WTC11 (cell line): ENCODE measurements around the gene IDH3A.

ENCODE experiments used
- GABPB1 ChIP-seq: sonication (generic); formaldehyde crosslinking; IDR thresholded peaks from 2 replicates; pipeline ENCODE4 v1.8.1; 2023; ENCODE audit warnings: mild to moderate bottlenecking, missing genetic modification reagents
- TF ChIP-seq, protein P1 (sequence below): sonication (generic); formaldehyde crosslinking; IDR thresholded peaks from 2 replicates; pipeline ENCODE4 v1.8.1; 2022; ENCODE audit warnings: low read depth, missing genetic modification reagents, borderline replicate concordance
- TF ChIP-seq, protein P2 (sequence below): sonication (generic); formaldehyde crosslinking; IDR thresholded peaks from 2 replicates; pipeline ENCODE4 v1.8.1; 2023; ENCODE audit warnings: mild to moderate bottlenecking, missing genetic modification reagents

DNA sequence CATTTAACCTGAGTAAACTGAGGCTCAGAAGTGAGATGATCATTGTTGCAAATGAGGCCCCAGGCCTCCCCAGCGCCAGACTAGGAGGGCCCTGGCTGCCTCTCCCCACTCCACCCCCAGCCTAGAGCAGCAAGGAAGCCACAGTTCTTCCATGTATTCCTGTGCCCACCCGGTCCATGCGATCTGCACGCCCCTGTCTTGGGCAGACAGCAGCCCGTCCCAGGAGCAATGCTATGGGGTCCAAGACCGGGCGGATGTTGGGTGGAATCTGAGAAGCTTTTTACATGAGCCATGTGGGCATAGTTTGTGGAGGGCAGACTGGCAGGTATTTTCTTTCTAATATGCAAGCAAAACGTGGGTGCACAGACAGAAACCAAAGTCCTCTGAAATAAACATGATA is 41.7 kb upstream of the IDH3A start:
- TF ChIP-seq, protein P1, sequence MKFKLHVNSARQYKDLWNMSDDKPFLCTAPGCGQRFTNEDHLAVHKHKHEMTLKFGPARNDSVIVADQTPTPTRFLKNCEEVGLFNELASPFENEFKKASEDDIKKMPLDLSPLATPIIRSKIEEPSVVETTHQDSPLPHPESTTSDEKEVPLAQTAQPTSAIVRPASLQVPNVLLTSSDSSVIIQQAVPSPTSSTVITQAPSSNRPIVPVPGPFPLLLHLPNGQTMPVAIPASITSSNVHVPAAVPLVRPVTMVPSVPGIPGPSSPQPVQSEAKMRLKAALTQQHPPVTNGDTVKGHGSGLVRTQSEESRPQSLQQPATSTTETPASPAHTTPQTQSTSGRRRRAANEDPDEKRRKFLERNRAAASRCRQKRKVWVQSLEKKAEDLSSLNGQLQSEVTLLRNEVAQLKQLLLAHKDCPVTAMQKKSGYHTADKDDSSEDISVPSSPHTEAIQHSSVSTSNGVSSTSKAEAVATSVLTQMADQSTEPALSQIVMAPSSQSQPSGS, result no peak
- TF ChIP-seq, protein P2, sequence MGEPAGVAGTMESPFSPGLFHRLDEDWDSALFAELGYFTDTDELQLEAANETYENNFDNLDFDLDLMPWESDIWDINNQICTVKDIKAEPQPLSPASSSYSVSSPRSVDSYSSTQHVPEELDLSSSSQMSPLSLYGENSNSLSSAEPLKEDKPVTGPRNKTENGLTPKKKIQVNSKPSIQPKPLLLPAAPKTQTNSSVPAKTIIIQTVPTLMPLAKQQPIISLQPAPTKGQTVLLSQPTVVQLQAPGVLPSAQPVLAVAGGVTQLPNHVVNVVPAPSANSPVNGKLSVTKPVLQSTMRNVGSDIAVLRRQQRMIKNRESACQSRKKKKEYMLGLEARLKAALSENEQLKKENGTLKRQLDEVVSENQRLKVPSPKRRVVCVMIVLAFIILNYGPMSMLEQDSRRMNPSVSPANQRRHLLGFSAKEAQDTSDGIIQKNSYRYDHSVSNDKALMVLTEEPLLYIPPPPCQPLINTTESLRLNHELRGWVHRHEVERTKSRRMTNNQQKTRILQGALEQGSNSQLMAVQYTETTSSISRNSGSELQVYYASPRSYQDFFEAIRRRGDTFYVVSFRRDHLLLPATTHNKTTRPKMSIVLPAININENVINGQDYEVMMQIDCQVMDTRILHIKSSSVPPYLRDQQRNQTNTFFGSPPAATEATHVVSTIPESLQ (CRISPR knock-in tag), result no peak
- TF ChIP-seq GABPB1, result no peak
